IMR-90 (cell line): ENCODE results near the gene WIPF2. TPM values are rescaled to one million over a fixed set of nuclear protein-coding genes. Genes with fewer than 3 reads are reported as not detected.

Source experiments
- ATAC-seq: fragments of 200-7000 bp; cut with Tn5 transposase; 2 replicates; pipeline ENCODE4 v1.9.1; 2020; ENCODE audit warnings: low read depth, mild to moderate bottlenecking, moderate library complexity
- BruUV-seq: library from RNA; stranded (reverse); fragments of 400-500 nt; replicated peaks from 2 replicates; lab custom pipeline; 2021; lab: Mats Ljungman, UMichigan
- CTCF ChIA-PET: fragments of 300-600 bp; formaldehyde crosslinking; extraction: SDS; loops from one replicate; lab custom pipeline; 2021; ENCODE audit warnings: antibody characterized with exemption; lab: Yijun Ruan, JAX
- POLR2A ChIA-PET: fragments of 300-600 bp; sonication (Branson Sonifier 250); formaldehyde crosslinking; loops from one replicate; lab custom pipeline; 2022; ENCODE audit warnings: antibody characterized with exemption; ENCODE audit not compliant: unreplicated experiment; lab: Charles Lee
- DNase-seq: peaks from one replicate; pipeline ENCODE4 v3.0.0; 2013
- H2AFZ ChIP-seq: replicated peaks from 2 replicates; pipeline ENCODE3; 2013; ENCODE audit warnings: low read length, mild to moderate bottlenecking; ENCODE audit not compliant: poor library complexity
- H2AK5ac ChIP-seq: 2 replicates; pipeline ENCODE4 v1.6.1; 2013; ENCODE audit warnings: low read depth, low read length, inconsistent platforms
- H2AK9ac ChIP-seq: replicated peaks from 2 replicates; pipeline ENCODE3; 2013; ENCODE audit warnings: mild to moderate bottlenecking, low read depth, low read length, moderate library complexity; ENCODE audit not compliant: poor library complexity
- H2BK120ac ChIP-seq: 2 replicates; pipeline ENCODE4 v1.6.1; 2013; ENCODE audit warnings: low read depth, low read length, inconsistent platforms
- H2BK15ac ChIP-seq: 3 replicates; pipeline ENCODE4 v1.6.1; 2013; ENCODE audit warnings: low read depth, low read length, inconsistent platforms
- H2BK20ac ChIP-seq: 2 replicates; pipeline ENCODE4 v1.6.1; 2013; ENCODE audit warnings: low read depth, mild to moderate bottlenecking, inconsistent platforms, low read length, moderate library complexity
- H2BK5ac ChIP-seq: 2 replicates; pipeline ENCODE4 v1.6.1; 2013; ENCODE audit warnings: mild to moderate bottlenecking, low read depth, low read length, inconsistent platforms; ENCODE audit not compliant: poor library complexity, severe bottlenecking
- H3K14ac ChIP-seq: replicated peaks from 2 replicates; pipeline ENCODE4 v1.6.1; 2013; ENCODE audit warnings: low read depth, low read length, inconsistent platforms
- H3K18ac ChIP-seq: 2 replicates; pipeline ENCODE4 v1.6.1; 2013; ENCODE audit warnings: low read depth, low read length, control low read depth
- H3K23ac ChIP-seq: 2 replicates; pipeline ENCODE4 v1.6.1; 2013; ENCODE audit warnings: low read depth, low read length, inconsistent platforms
- H3K27ac ChIP-seq: 2 replicates; pipeline ENCODE4 v1.5.1; 2013; ENCODE audit warnings: mild to moderate bottlenecking, control low read depth, low read length; ENCODE audit not compliant: insufficient read depth
- H3K27me3 ChIP-seq: 2 replicates; pipeline ENCODE4 v1.6.1; 2013; ENCODE audit warnings: low read length; ENCODE audit not compliant: control insufficient read depth, insufficient read depth
- H3K36me3 ChIP-seq: 2 replicates; pipeline ENCODE4 v1.6.1; 2013; ENCODE audit warnings: low read length, mixed read lengths; ENCODE audit not compliant: control insufficient read depth, insufficient read depth
- H3K4ac ChIP-seq: 2 replicates; pipeline ENCODE4 v1.6.1; 2013; ENCODE audit warnings: low read depth, low read length, inconsistent platforms
- H3K4me1 ChIP-seq: 2 replicates; pipeline ENCODE4 v1.6.1; 2013; ENCODE audit warnings: low read length, mixed read lengths; ENCODE audit not compliant: control insufficient read depth, insufficient read depth
- H3K4me2 ChIP-seq: 2 replicates; pipeline ENCODE4 v1.6.1; 2013; ENCODE audit warnings: low read depth, mild to moderate bottlenecking, control low read depth, low read length, moderate library complexity
- H3K4me3 ChIP-seq: 2 replicates; pipeline ENCODE4 v1.5.1; 2013; ENCODE audit warnings: low read depth, mild to moderate bottlenecking, control low read depth, low read length, moderate library complexity; ENCODE audit not compliant: insufficient read depth
- H3K56ac ChIP-seq: 2 replicates; pipeline ENCODE4 v1.6.1; 2013; ENCODE audit warnings: low read length, inconsistent platforms; ENCODE audit not compliant: insufficient read depth; ENCODE audit errors: extremely low read depth
- H3K79me1 ChIP-seq, 2 experiments: 2 replicates each; pipeline ENCODE4 v1.6.1; 2013; ENCODE audit warnings: low read length in 2 of 2, inconsistent platforms in 1 of 2, low read depth in 1 of 2
- H3K9ac ChIP-seq: 2 replicates; pipeline ENCODE4 v1.6.1; 2013; ENCODE audit warnings: low read depth, low read length, control low read depth
- H3K9me1 ChIP-seq: 2 replicates; pipeline ENCODE4 v1.6.1; 2013; ENCODE audit warnings: low read length, inconsistent platforms; ENCODE audit not compliant: insufficient read depth
- H3K9me3 ChIP-seq: 2 replicates; pipeline ENCODE4 v1.6.1; 2013; ENCODE audit warnings: low read length; ENCODE audit not compliant: control insufficient read depth, insufficient read depth
- H4K20me1 ChIP-seq: 2 replicates; pipeline ENCODE4 v1.6.1; 2013; ENCODE audit warnings: low read length, inconsistent platforms; ENCODE audit not compliant: insufficient read depth
- H4K5ac ChIP-seq: 2 replicates; pipeline ENCODE4 v1.6.1; 2013; ENCODE audit warnings: mild to moderate bottlenecking, low read depth, low read length, control low read depth
- H4K8ac ChIP-seq, 2 experiments: 2 replicates each; pipeline ENCODE4 v1.6.1; 2013; ENCODE audit warnings: low read depth in 2 of 2, low read length in 2 of 2, control low read depth in 1 of 2, inconsistent platforms in 1 of 2
- H4K91ac ChIP-seq: 2 replicates; pipeline ENCODE4 v1.6.1; 2013; ENCODE audit warnings: low read depth, low read length, inconsistent platforms; ENCODE audit not compliant: insufficient read depth
- MAFK ChIP-seq: IDR thresholded peaks from 2 replicates; pipeline ENCODE4 v1.6.1; 2012; ENCODE audit warnings: low read depth, low read length, improper control_type of control experiment
- MXI1 ChIP-seq: IDR thresholded peaks from 2 replicates; pipeline ENCODE4 v1.6.1; 2012; ENCODE audit warnings: low read depth, mild to moderate bottlenecking, low read length, moderate library complexity, borderline replicate concordance
- NFE2L2 ChIP-seq: fragments of 150-350 bp; IDR thresholded peaks from 2 replicates; pipeline ENCODE4 v1.6.1; 2016; ENCODE audit warnings: low read depth, mild to moderate bottlenecking, low read length
- WGBS, 2 experiments: methylation state at CpG; one replicate each; pipeline versions ENCODE4 v1.1.5 to v1.1.7; 2013; ENCODE audit warnings: missing lambda C conversion rate in 2 of 2; ENCODE audit not compliant: insufficient read length in 1 of 2; ENCODE audit errors: extremely low coverage in 2 of 2; 5-methylcytosine and 5-hydroxymethylcytosine counted together
- dilution Hi-C: fragments of 300-500 bp; cut with HindIII; formaldehyde crosslinking; loops from one replicate; pipeline ENCODE4 v1.14.3; 2018; ENCODE audit warnings: low sequenced_read_pairs; ENCODE audit not compliant: unreplicated experiment
- in situ Hi-C: fragments of 300-500 bp; cut with MboI; formaldehyde crosslinking; loops from 3 replicates; pipeline ENCODE4 v1.14.3; 2019; ENCODE audit warnings: low sequenced_read_pairs, inconsistent platforms, mixed read lengths
- intact Hi-C: fragments of 100-400 bp; cut with micrococcal nuclease; formaldehyde crosslinking; loops from 2 replicates; pipeline ENCODE4 v1.10.0; 2022
- polyA plus RNA-seq, 3 experiments: library from polyadenylated mRNA; depleted of rRNA; stranded (reverse); fragments of >200 nt; gene quantifications; 2 replicates each; pipeline ENCODE4 v1.2.3, GENCODE V29; 2012; ENCODE audit warnings: low replicate concordance in 1 of 3
- total RNA-seq: library from RNA; depleted of rRNA; stranded (reverse); fragments of >200 nt; gene quantifications from 2 replicates; pipeline ENCODE4 v1.2.3, GENCODE V29; 2012

The WIPF2 gene
- total and polyA plus RNA-seq, 2 of the 4 experiments (the other 2 are of a cell fraction), result 2.0 to 8.9 TPM

GRCh38 chr17:40306395-40306794 lies 87.3 kb downstream of the WIPF2 start (continued):
- no peak for TF ChIP-seq MXI1

DNA sequence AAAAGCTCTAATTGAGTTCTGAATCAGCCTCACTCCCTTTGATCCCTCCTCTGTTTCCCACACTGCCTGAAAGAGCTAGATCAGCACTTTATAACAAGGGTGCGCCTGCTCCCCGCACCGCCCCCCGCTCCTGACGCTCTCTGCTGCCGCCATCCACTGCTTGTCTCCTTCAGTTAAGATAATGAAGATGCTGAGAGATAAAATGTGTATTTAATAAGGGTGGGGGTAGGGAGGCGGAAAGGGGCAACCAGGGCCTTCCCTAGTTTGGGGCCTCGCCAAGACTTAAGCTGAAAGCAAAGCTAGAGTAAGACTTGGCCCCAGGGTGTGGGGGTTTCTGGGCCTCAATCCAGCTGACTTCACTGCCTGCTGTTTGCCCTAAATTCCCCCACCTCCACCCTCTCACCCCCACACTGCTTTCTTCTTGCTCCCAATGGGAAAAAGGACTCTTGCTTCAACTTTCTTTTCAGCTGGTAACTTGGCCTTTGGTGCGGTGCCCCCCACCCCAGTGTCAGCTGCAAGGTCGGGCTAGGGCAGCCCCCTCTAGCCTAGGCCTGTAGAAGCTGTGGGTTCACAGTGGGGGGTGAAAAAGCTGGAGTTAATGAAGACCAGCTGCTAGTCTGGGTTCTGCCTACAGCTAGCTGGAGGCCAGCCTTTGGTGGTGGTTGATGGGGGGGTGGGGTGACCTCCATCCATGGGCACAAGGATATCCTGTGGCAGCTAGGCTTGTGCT lies 88.1 kb downstream of the WIPF2 start:
- Histone ChIP-seq H3K4me2 (no peak overlapping the region; the same call in 1 of the 2 replicates), H2BK120ac (peak overlapping the region; percentile 10; the same call in 1 of the 2 replicates), H3K4me3 (no peak overlapping the region), H2BK5ac (peak overlapping the region; percentile 5), H4K91ac (no peak overlapping the region; the same call in 1 of the 2 replicates), H4K5ac (no peak overlapping the region), H3K27ac (peak overlapping the region; percentile 55), H3K36me3 (no peaks in the 10 kb centered on the region), H3K9me1 (peaks cover 15% of the 10 kb centered on the region), H3K27me3 (no peaks in the 10 kb centered on the region), H2BK15ac (peak overlapping the region; percentile 62; the same call in 1 of the 3 replicates), H3K79me1 (peaks cover 0 to 16% of the 10 kb centered on the region in 2 experiments; a peak in 2 of 4 replicates), H4K8ac (peak overlapping the region in 1 of 2 experiments; percentile 12; a peak in 1 of 4 replicates), H3K4ac (peak overlapping the region; percentile 3; the same call in 1 of the 2 replicates), H4K20me1 (peaks cover 15% of the 10 kb centered on the region; the same call in 1 of the 2 replicates), H3K18ac (peak overlapping the region; percentile 63), H3K56ac (no peak overlapping the region), H2BK20ac (no peak overlapping the region), H3K4me1 (peaks cover 51% of the 10 kb centered on the region), H3K23ac (no peak overlapping the region), H3K9ac (no peak overlapping the region; the same call in 1 of the 2 replicates), H2AK9ac (peak overlapping the region; percentile 63), H3K9me3 (no peaks in the 10 kb centered on the region), H2AK5ac (peak overlapping the region; percentile 54; the same call in 1 of the 2 replicates), H3K14ac (no peak overlapping the region), H2AFZ (peak overlapping the region; percentile 40)
- dilution Hi-C loops (no loop called here), intact Hi-C loops (no loop called here), in situ Hi-C loops (no loop called here)
- CTCF ChIA-PET, result interaction anchor here (0.6 to 1.7 kb wide), 2 partner anchors 10 to 90 kb away, joined by 4 to 9 read pairs; no protein-coding TSS in a partner anchor
- POLR2A ChIA-PET, result interaction anchor here (0.6 kb wide), 1 partner anchor 9 kb away, joined by 3 read pairs; no protein-coding TSS in a partner anchor
- no peak for ATAC-seq
- TF ChIP-seq MAFK (peak; percentile 92), NFE2L2 (no peak)
- no TSS peak for BruUV-seq
- no CpG with 5 or more reads among the region's 10 CpGs for WGBS, 2 experiments
- DNase-seq, result no peak
